Astrocyte (in vitro differentiated cells and primary cell): ENCODE results near the gene DCAKD. TPM values are rescaled to one million over a fixed set of nuclear protein-coding genes. Genes with fewer than 3 reads are reported as not detected.
A peak's percentile ranks its signal among the peaks of the same experiment; 100 is the strongest.

Experiments used
- DNase-seq: peaks from one replicate; pipeline ENCODE4 v3.0.0-alpha.2; 2010; ENCODE audit warnings: low read depth
- FAIRE-seq: peaks from 2 replicates; lab custom pipeline; 2011; peaks lifted over from hg19 to GRCh38; lab: Jason Lieb, UNC
- H2AFZ ChIP-seq: 2 replicates; pipeline ENCODE4 v1.6.0; 2012; ENCODE audit warnings: low read depth, low read length, inconsistent platforms
- H3K27ac ChIP-seq: 2 replicates; pipeline ENCODE4 v1.5.1; 2011; ENCODE audit warnings: low read depth, low read length, inconsistent platforms
- H3K27me3 ChIP-seq: 2 replicates; pipeline ENCODE4 v1.6.0; 2011; ENCODE audit warnings: low read length, inconsistent platforms; ENCODE audit not compliant: insufficient read depth
- H3K36me3 ChIP-seq: 2 replicates; pipeline ENCODE4 v1.5.1; 2011; ENCODE audit warnings: low read length, inconsistent platforms; ENCODE audit not compliant: insufficient read depth
- H3K4me1 ChIP-seq: 2 replicates; pipeline ENCODE4 v1.5.1; 2011; ENCODE audit warnings: low read length, inconsistent platforms; ENCODE audit not compliant: insufficient read depth
- H3K4me2 ChIP-seq: 2 replicates; pipeline ENCODE4 v1.6.0; 2012; ENCODE audit warnings: low read length, inconsistent platforms
- H3K4me3 ChIP-seq: 2 replicates; pipeline ENCODE4 v1.5.1; 2011; ENCODE audit warnings: low read depth, mild to moderate bottlenecking, low read length, inconsistent platforms; ENCODE audit not compliant: insufficient read depth
- H3K79me2 ChIP-seq: 2 replicates; pipeline ENCODE4 v1.6.0; 2012; ENCODE audit warnings: mild to moderate bottlenecking, low read length, inconsistent platforms; ENCODE audit not compliant: insufficient read depth
- H3K9ac ChIP-seq: 2 replicates; pipeline ENCODE4 v1.6.0; 2012; ENCODE audit warnings: mild to moderate bottlenecking, low read length, inconsistent platforms
- H3K9me3 ChIP-seq: 2 replicates; pipeline ENCODE4 v1.5.1; 2012; ENCODE audit warnings: low read depth, mild to moderate bottlenecking, low read length, inconsistent platforms; ENCODE audit not compliant: insufficient read depth
- H4K20me1 ChIP-seq: 2 replicates; pipeline ENCODE4 v1.6.0; 2012; ENCODE audit warnings: low read length, inconsistent platforms; ENCODE audit not compliant: insufficient read depth
- H3K27ac Mint-ChIP-seq: one replicate; pipeline ENCODE4 v1.8.0; 2021; ENCODE audit warnings: mild to moderate bottlenecking, mixed read lengths; ENCODE audit not compliant: unreplicated experiment
- H3K27me3 Mint-ChIP-seq: one replicate; pipeline ENCODE4 v1.8.0; 2021; ENCODE audit warnings: low read depth, mixed read lengths; ENCODE audit not compliant: unreplicated experiment
- H3K36me3 Mint-ChIP-seq: one replicate; pipeline ENCODE4 v1.8.0; 2021; ENCODE audit warnings: low read depth, mixed read lengths; ENCODE audit not compliant: unreplicated experiment
- H3K4me1 Mint-ChIP-seq: one replicate; pipeline ENCODE4 v1.8.0; 2021; ENCODE audit warnings: low read depth, mixed read lengths; ENCODE audit not compliant: unreplicated experiment
- H3K4me3 Mint-ChIP-seq: one replicate; pipeline ENCODE4 v1.8.0; 2021; ENCODE audit warnings: mild to moderate bottlenecking, moderate library complexity, mixed read lengths; ENCODE audit not compliant: unreplicated experiment
- H3K9me3 Mint-ChIP-seq: one replicate; pipeline ENCODE4 v1.8.0; 2021; ENCODE audit warnings: mild to moderate bottlenecking, mixed read lengths; ENCODE audit not compliant: unreplicated experiment
- EZH2 ChIP-seq: IDR thresholded peaks from 2 replicates; pipeline ENCODE4 v1.6.1; 2012; ENCODE audit warnings: mild to moderate bottlenecking, low read length, inconsistent platforms; ENCODE audit not compliant: insufficient read depth
- total RNA-seq: library from RNA; stranded (reverse); gene quantifications from 2 replicates; pipeline ENCODE4 v1.2.1, GENCODE V29; 2021
- TF ChIP-seq, protein P1 (sequence below): IDR thresholded peaks from 2 replicates; pipeline ENCODE4 v1.5.1; 2011; ENCODE audit warnings: low read depth, mild to moderate bottlenecking, inconsistent platforms, low read length, moderate library complexity; ENCODE audit not compliant: insufficient read depth

DCAKD gene
- total RNA-seq, 1 donor from 2014 or later: 34.8 TPM

GRCh38 chr17:45087978-45088377, 36.5 kb upstream of the DCAKD start:
- H3K9me3 Mint-ChIP-seq: no peaks in the 10 kb centered on the region
- Histone ChIP-seq H3K9me3 (no peaks in the 10 kb centered on the region), H3K4me1 (peaks cover 28% of the 10 kb centered on the region), H3K36me3 (peaks cover 28% of the 10 kb centered on the region), H4K20me1 (peaks cover 28% of the 10 kb centered on the region), H3K27ac (no peak overlapping the region), H3K9ac (no peak overlapping the region), H3K4me3 (no peak overlapping the region), H3K79me2 (peaks cover 15% of the 10 kb centered on the region), H3K4me2 (peak overlapping the region; percentile 53), H2AFZ (no peak overlapping the region), H3K27me3 (no peaks in the 10 kb centered on the region)
- H3K36me3 Mint-ChIP-seq: peaks cover 19% of the 10 kb centered on the region
- TF ChIP-seq EZH2: no peak
- TF ChIP-seq, protein P1, sequence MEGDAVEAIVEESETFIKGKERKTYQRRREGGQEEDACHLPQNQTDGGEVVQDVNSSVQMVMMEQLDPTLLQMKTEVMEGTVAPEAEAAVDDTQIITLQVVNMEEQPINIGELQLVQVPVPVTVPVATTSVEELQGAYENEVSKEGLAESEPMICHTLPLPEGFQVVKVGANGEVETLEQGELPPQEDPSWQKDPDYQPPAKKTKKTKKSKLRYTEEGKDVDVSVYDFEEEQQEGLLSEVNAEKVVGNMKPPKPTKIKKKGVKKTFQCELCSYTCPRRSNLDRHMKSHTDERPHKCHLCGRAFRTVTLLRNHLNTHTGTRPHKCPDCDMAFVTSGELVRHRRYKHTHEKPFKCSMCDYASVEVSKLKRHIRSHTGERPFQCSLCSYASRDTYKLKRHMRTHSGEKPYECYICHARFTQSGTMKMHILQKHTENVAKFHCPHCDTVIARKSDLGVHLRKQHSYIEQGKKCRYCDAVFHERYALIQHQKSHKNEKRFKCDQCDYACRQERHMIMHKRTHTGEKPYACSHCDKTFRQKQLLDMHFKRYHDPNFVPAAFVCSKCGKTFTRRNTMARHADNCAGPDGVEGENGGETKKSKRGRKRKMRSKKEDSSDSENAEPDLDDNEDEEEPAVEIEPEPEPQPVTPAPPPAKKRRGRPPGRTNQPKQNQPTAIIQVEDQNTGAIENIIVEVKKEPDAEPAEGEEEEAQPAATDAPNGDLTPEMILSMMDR: no peak
- FAIRE-seq (no peak), DNase-seq (no peak)
- H3K27me3 Mint-ChIP-seq: no peaks in the 10 kb centered on the region
- peaks cover 27% of the 10 kb centered on the region for H3K4me1 Mint-ChIP-seq
- no peak overlapping the region for H3K4me3 Mint-ChIP-seq
- H3K27ac Mint-ChIP-seq: no peak overlapping the region

DNA sequence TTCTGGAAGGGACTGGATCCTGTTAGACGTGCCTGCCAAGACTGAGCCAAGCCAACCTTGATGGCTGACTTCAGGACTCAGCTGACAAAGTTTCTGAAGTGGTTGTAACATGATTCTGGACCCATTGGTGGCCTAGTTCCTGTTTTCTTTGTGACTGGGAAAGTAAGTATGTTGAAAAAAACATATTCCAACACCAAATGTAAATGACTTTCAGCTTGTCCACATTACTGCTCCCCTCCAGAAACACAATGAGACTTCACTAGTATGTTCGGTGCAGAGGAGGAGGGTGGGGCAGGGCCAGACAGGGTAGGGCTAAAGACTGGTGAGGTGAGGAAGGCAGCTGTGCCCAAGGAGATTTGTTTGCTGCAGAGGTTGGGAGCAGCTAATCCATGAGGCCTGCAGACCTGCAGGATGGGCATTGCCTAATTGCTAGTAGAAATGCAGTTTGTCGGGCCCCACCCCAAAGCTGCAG, 36.1 kb upstream of the DCAKD start:
- TF ChIP-seq, protein P1: no peak
- Histone ChIP-seq H3K79me2 (peaks cover 15% of the 10 kb centered on the region), H3K27me3 (no peaks in the 10 kb centered on the region), H3K36me3 (peaks cover 29% of the 10 kb centered on the region), H4K20me1 (peaks cover 28% of the 10 kb centered on the region), H3K9me3 (no peaks in the 10 kb centered on the region), H3K27ac (peak overlapping the region; percentile 13), H3K9ac (no peak overlapping the region), H2AFZ (no peak overlapping the region), H3K4me2 (peak overlapping the region; percentile 53), H3K4me3 (no peak overlapping the region), H3K4me1 (peaks cover 23% of the 10 kb centered on the region)
- DNase-seq: peak; percentile 49
- H3K9me3 Mint-ChIP-seq: no peaks in the 10 kb centered on the region
- H3K27ac Mint-ChIP-seq: no peak overlapping the region
- H3K4me3 Mint-ChIP-seq: no peak overlapping the region
- H3K27me3 Mint-ChIP-seq: no peaks in the 10 kb centered on the region
- no peak for FAIRE-seq
- H3K4me1 Mint-ChIP-seq: peaks cover 23% of the 10 kb centered on the region
- peaks cover 17% of the 10 kb centered on the region for H3K36me3 Mint-ChIP-seq

DNA sequence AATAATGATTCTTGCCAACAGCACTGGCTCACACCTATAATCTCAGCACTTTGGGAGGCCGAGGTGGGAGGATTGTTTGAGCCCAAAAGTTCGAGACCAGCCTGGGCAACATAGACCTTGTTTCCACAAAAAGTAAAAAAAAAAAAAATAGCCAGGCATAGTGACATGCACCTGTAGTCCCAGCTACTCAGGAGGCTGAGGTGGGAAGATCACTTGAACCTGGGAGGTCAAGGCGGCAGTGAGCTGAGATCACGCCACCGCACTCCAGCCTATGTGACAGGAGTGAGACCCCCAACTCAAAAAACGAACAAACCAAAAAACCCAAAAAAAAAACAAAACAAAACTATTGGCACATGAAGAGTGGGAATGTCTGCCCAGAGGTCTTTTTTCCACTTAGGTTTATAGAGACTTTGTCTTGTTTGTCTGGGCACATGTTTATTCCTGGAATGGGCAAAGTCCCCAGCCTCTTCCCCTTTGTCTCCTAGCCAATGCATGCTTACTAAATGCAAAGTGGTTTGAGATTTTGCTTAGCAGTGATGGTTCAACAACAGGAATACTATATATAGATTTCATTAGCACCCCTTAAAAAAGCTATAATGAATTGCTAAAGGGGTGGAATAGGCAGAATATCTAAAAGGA, 35.6 kb upstream of the DCAKD start:
- Histone ChIP-seq H3K79me2 (peaks cover 16% of the 10 kb centered on the region), H3K9ac (no peak overlapping the region), H2AFZ (no peak overlapping the region), H3K9me3 (no peaks in the 10 kb centered on the region), H3K4me2 (peak overlapping the region; percentile 53), H3K27ac (peak overlapping the region; percentile 13), H3K4me3 (no peak overlapping the region), H3K4me1 (peaks cover 18% of the 10 kb centered on the region), H3K27me3 (no peaks in the 10 kb centered on the region), H4K20me1 (peaks cover 28% of the 10 kb centered on the region), H3K36me3 (peaks cover 33% of the 10 kb centered on the region)
- Mint-ChIP-seq H3K27ac (no peak overlapping the region), H3K9me3 (no peaks in the 10 kb centered on the region), H3K36me3 (peaks cover 13% of the 10 kb centered on the region), H3K27me3 (no peaks in the 10 kb centered on the region), H3K4me1 (peaks cover 19% of the 10 kb centered on the region), H3K4me3 (no peak overlapping the region)
- no peak for DNase-seq
- TF ChIP-seq EZH2: no peak
- TF ChIP-seq, protein P1: no peak
- FAIRE-seq: no peak
